ENCODE results near the gene GPR37L1.

GRCh38 chr1:202104073-202104472 lies 18.6 kb upstream of the GPR37L1 start:
- TF ChIP-seq CTCF (conservative IDR thresholded peaks at IDR 0.05; ENCODE audit: low read depth, low read length) (no peak), USF2 (IDR thresholded peaks at IDR 0.05; ENCODE audit: low read depth, low read length) (no peak), ELK1 (IDR thresholded peaks at IDR 0.05; ENCODE audit: borderline replicate concordance, low read depth, low read length) (no peak), SMC3 (IDR thresholded peaks at IDR 0.05; ENCODE audit: low read depth, low read length) (no peak), MAZ (IDR thresholded peaks at IDR 0.05; ENCODE audit: borderline replicate concordance, low read depth, low read length) (no peak), RAD21 (IDR thresholded peaks at IDR 0.05; ENCODE audit: low read length) (no peak), POLR2A (IDR thresholded peaks at IDR 0.05; ENCODE audit: low read depth, low read length) (no peak), CHD1 (IDR thresholded peaks at IDR 0.05; ENCODE audit: low read depth, low read length) (no peak), BHLHE40 (IDR thresholded peaks at IDR 0.05; ENCODE audit: low read depth, low read length) (no peak), RFX5 (IDR thresholded peaks at IDR 0.05; ENCODE audit: low read depth, low read length) (no peak), RCOR1 (IDR thresholded peaks at IDR 0.05; ENCODE audit: insufficient replicate concordance, low read length) (no peak), MAFK (IDR thresholded peaks at IDR 0.05; ENCODE audit: low read depth, low read length) (no peak), MXI1 (IDR thresholded peaks at IDR 0.05; ENCODE audit: borderline replicate concordance, low read depth, low read length) (no peak)

Measured in IMR-90 (cell line).